GM19467 (cell line): ENCODE measurements around the gene FAIM2.

Experiments
- ATAC-seq: cut with Tn5 transposase; IDR thresholded peaks from one replicate; pipeline ENCODE4 v1.9.1; 2021; ENCODE audit warnings: mild to moderate bottlenecking, moderate library complexity; ENCODE audit not compliant: unreplicated experiment

The FAIM2 gene

GRCh38 chr12:49899921-49900320 is 3.8 kb downstream of the FAIM2 start:
- no peak for ATAC-seq

DNA sequence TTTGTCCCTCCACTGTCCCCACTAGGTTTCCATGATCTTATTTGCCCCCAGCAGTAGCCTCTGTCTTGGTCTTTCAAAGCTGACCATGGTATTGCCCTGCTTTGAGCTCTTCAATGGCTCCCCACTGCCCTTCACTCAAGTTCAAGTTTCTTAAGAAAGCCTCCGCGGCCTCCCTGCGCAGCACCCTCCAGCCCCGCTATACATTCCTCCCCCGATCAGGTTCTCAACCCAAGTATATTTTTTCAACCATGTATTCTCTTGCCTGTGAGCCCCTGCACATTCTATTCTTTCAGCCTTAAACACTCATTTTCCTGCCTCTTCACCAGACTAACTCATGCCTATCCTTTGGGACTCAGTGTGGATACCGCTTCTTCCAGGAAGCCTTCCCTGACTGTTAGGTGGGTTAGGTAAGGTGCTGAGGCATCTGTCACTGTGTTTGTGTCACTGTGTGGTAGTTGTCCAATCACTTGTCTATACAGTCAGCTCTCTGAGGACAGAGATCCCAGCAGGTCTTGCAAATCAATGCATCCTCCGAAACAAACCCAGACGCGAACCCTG is 4.3 kb downstream of the FAIM2 start:
- no peak for ATAC-seq

- no peak for ATAC-seq
These were observed 6.4 kb downstream of the FAIM2 start for GRCh38 chr12:49897276-49897675.

- ATAC-seq, result no peak
These were observed 7.9 kb downstream of the FAIM2 start for GRCh38 chr12:49895773-49896172.

DNA sequence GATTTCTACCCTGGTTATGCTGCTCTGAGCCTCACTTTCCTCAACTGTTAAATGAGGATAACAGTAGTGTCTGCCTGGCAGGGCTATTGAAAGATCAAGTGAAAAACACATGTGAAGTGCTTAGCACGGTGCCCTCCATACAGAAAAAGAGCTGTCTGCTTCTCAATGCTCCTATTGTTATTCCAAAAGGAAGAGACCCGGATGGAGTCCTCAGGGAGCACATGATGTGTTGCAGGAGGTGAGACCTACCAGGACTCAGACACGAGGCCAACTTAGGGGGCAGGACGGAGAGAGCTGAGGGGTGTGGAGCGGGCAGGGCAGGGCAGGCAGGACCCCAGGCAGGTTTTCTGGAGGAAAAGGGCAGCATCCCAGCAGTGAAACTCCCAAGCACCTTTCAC is 8.9 kb downstream of the FAIM2 start:
- no peak for ATAC-seq

GRCh38 chr12:49893753-49894750 is 9.6 kb downstream of the FAIM2 start:
- no peak for ATAC-seq

DNA sequence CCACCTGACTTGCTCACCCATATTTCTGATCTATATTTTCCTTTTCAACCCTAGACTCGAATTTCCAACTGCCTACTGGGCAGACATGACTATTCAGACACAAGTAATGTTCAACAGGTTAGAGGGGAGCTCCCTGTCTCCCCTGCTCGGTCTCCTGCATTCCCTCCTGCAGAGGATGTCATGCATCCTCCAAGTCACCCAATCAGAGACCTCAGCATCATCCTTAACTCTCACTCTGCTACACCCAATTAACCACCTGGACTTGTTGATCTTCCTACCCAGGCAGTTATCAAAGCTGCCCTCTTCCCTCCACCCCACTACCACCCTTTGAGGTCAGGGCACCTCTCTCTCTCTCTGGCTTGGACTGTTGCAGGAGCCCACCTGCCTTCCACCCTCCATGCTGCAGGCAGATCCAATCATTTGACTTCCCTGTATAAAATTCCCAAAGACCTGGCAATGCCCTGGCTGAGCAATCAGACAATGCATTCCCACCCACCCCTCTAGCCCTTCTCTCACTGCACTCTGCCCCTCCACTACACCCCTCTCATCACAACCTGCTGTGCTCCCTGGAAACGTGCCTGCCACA is 10.9 kb downstream of the FAIM2 start:
- no peak for ATAC-seq

DNA sequence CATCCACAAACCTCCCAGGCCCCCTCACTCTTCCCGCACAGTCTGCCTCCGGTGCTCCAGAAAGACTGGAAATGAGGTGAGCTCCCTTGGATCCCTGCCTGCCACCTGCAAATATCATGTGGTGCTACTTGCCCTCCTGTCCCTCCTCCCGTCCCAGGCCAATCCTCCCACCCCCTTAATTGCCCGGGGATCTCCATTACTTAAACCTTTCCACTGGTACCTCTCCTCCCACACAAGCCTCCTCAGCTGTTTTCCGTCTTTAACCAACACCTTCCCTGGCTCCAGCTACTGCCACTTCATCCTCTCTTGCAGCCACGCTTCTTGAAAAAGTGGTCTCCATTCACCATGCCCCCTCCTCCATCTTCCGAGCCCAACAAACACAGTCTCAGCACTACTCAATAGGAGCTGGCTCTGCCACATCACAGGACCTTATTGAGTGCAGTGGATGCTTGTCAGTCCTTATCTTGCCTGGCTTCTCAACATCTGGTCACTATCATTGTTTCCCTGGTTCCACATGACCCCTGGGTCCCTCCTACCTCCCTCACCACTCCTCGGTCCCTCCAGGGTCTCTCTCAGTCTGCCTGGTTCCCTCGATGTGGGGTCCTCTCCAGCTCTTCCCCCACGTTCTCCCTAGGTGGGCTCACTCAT is 11.5 kb downstream of the FAIM2 start:
- ATAC-seq, result no peak

DNA sequence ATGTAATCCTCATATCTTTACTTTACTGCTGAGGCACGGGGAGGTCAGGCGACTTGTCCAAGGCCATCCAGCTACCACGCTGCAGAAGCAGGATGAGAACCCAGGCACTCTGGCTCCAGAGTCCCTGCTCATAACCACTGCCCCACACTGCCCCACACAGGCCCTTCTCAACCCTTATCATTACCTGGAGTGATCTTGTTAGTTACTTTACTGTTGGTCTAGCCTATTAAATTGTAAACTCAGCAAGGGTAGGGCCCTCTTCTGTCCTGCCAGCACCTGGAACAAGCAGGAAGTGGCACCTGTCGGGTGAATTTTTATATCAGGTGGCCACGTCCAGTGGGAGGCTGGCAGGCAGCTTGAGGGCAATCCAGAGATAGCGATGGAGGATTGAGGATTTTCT is 12.2 kb downstream of the FAIM2 start:
- ATAC-seq, result no peak

- no peak for ATAC-seq
These were observed 12.7 kb downstream of the FAIM2 start for GRCh38 chr12:49891012-49891411.

- ATAC-seq, result no peak
These were observed 13.6 kb downstream of the FAIM2 start for GRCh38 chr12:49890096-49890461.

DNA sequence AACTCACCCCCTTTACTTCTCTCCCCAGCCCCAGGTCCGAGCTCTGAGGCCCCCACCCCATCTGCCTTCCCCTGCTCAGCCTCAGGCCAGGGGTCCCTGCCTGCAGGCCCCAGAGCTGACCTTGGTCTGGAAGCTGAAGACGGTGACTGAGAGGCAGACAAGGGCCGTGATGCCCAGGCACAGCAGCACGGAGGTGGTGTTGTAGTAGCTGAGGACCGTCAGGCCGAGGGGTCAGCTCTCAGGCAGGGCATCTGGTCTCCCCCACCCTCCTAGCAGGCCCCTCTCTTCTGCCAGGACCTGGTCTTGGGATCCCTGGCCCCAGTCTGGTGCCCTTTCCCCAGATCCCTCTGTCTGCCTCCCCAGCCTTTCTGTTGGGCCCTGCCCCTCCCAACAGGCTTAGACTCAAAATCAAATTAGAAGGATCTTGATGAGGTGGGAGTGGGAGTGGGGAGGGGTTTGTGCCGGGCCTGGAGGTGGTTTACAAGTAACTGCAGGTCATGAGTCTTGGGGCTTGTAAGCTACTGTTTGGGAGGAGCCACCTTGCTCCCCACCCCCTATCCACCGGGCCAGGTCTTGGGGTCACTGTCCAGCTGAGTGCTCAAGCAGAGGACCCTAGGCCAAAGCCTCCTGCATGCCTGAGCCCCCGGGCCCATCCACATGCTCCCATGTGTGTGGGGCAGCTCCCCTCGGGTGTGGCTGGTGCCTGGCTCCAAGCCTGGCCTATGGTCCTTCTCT is 14.2 kb downstream of the FAIM2 start:
- ATAC-seq, result no peak

- ATAC-seq, result no peak
These were observed 15.1 kb downstream of the FAIM2 start for GRCh38 chr12:49888461-49889151.

DNA sequence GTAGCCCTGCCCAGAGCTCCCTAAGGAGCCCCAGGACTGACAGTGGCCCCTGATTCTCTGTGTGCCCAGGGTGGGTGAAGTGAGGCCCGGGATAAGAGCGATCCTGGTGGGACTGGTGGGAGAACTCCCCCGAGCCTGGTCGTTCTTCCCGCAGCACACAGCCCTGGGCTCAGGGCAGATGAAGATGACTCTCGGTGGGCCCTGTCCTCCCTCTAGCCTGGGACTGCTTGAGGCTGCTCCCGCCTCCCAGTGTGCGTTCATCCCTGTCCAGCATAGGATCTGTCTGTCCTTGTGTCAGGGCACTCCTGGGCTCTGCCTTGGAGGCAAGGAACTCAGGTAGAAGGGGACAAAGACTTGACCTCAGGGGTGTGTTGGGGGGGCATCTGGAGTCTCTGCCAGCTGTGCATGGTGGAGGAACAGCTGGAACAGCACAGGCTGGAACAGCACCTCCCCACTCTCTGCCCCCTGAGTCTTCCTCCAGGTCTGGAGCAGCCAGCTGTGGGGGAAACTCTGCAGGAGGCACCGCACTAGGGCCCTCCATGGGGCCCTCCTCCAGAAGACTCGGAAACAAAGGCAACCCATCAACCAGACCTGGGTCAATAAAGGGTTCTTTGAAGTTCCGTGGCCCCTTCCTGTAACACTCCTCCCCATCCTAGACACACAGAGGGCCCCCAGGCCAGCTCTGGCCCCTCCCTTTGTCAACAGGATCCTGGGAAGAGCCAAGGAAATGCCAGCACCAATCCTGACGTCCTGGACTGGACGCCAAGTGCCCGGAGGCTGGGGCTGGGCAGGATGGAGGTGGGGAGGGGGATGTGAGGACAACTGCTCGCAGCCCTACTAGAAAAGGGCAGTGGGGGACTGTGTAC is 15.9 kb downstream of the FAIM2 start:
- no peak for ATAC-seq

DNA sequence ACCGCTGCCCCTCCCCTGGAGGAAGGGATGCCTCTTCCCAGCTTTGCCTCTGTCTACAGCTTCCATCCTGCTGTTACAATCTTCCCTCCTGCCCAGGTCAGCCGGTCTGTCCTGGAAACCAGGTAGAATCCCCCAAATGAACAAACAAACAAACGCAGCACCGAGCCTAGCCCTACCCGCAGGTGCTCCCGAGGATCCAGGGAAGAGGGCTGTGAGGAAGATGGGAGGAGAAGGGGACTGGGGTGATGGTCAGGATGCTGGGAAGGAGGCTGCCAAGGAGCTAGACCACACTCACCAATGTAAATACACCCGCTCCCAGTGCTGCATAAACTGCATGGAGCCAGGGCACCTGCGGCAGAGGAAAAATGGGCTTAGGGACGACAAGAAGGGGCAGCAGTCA is 16.6 kb downstream of the FAIM2 start:
- no peak for ATAC-seq

GRCh38 chr12:49885663-49886461 is 17.8 kb downstream of the FAIM2 start:
- ATAC-seq, result no peak

- ATAC-seq, result no peak
These were observed 18.6 kb downstream of the FAIM2 start for GRCh38 chr12:49885118-49885517.

GRCh38 chr12:49882851-49883464 is 20.7 kb downstream of the FAIM2 start:
- no peak for ATAC-seq
